Measurements from ENCODE around the gene ATP12A.

DNA sequence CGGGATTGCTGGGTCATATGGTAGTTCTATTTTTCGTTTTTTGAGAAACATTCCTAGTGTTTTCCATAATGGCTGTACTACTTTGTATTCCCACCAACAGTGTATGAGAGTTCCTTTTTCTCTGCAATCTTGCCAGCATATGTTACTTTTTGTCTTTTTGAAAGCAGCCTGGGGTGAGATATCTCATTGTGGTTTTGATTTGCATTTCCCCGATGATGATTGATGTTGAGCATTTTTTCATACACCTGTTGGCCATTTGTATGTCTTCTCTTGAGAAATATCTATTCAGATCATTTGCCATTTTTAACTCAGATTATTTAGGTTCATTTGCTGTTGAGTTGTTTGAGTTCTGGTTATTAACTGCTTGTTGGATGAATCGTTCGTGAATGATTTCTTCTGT is 18.5 kb upstream of the ATP12A start:
- TF ChIP-seq, protein P1, sequence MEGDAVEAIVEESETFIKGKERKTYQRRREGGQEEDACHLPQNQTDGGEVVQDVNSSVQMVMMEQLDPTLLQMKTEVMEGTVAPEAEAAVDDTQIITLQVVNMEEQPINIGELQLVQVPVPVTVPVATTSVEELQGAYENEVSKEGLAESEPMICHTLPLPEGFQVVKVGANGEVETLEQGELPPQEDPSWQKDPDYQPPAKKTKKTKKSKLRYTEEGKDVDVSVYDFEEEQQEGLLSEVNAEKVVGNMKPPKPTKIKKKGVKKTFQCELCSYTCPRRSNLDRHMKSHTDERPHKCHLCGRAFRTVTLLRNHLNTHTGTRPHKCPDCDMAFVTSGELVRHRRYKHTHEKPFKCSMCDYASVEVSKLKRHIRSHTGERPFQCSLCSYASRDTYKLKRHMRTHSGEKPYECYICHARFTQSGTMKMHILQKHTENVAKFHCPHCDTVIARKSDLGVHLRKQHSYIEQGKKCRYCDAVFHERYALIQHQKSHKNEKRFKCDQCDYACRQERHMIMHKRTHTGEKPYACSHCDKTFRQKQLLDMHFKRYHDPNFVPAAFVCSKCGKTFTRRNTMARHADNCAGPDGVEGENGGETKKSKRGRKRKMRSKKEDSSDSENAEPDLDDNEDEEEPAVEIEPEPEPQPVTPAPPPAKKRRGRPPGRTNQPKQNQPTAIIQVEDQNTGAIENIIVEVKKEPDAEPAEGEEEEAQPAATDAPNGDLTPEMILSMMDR (IDR thresholded peaks at IDR 0.05), result no peak
- TF ChIP-seq POLR2A (IDR thresholded peaks at IDR 0.05), result no peak

Data from thyroid gland (tissue), 4 donors.